Neutrophil (primary cell): ENCODE results near the gene TRIM26.

Experiments used
- H3K27ac ChIP-seq: fragments of 200-600 bp; sonication (generic); 2 replicates; pipeline ENCODE4 v1.5.1; 2016; ENCODE audit warnings: mild to moderate bottlenecking, moderate library complexity
- H3K27me3 ChIP-seq: fragments of 200-600 bp; sonication (generic); 2 replicates; pipeline ENCODE4 v1.6.0; 2016; ENCODE audit warnings: mild to moderate bottlenecking
- H3K36me3 ChIP-seq: fragments of 200-600 bp; sonication (generic); 2 replicates; pipeline ENCODE4 v1.5.1; 2017
- H3K4me1 ChIP-seq, 2 experiments: fragments of 200-600 bp in 1 of 2; sonication (generic) in 1 of 2; 1 replicate in 1 of 2; 2 replicates in 1 of 2; pipeline versions ENCODE4 v1.5.1 to v1.6.1; 2013 to 2016; ENCODE audit warnings: low read depth in 1 of 2, low read length in 1 of 2, mild to moderate bottlenecking in 1 of 2, moderate library complexity in 1 of 2; ENCODE audit not compliant: control insufficient read depth in 1 of 2, insufficient read depth in 1 of 2
- H3K4me3 ChIP-seq, 2 experiments: fragments of 200-600 bp in 1 of 2; sonication (generic) in 1 of 2; 1 replicate in 1 of 2; 2 replicates in 1 of 2; pipeline ENCODE4 v1.5.1; 2013 to 2016; ENCODE audit warnings: low read depth in 1 of 2, low read length in 1 of 2, mild to moderate bottlenecking in 1 of 2, moderate library complexity in 1 of 2
- H3K9me3 ChIP-seq: fragments of 200-600 bp; sonication (generic); 2 replicates; pipeline ENCODE4 v1.5.1; 2016
- CTCF ChIP-seq: fragments of 200-600 bp; sonication (generic); IDR thresholded peaks from 2 replicates; pipeline ENCODE4 v1.5.1; 2016; ENCODE audit warnings: antibody characterized with exemption

The TRIM26 gene

GRCh38 chr6:30175765-30176164, 37.4 kb downstream of the TRIM26 start:
- H3K4me3 ChIP-seq: no peak overlapping the region
- H3K4me1 ChIP-seq: peaks cover 4 to 8% of the 10 kb centered on the region in 2 experiments
- TF ChIP-seq CTCF: no peak
- H3K27ac ChIP-seq: no peak overlapping the region
- H3K27me3 ChIP-seq: peaks cover 94% of the 10 kb centered on the region
- H3K36me3 ChIP-seq: no peaks in the 10 kb centered on the region
- H3K9me3 ChIP-seq: no peaks in the 10 kb centered on the region

GRCh38 chr6:30172681-30173080, 40.5 kb downstream of the TRIM26 start:
- Histone ChIP-seq H3K36me3 (no peaks in the 10 kb centered on the region), H3K27ac (no peak overlapping the region), H3K9me3 (no peaks in the 10 kb centered on the region), H3K4me3 (no peak overlapping the region), H3K4me1 (peaks cover 4 to 8% of the 10 kb centered on the region in 2 experiments), H3K27me3 (peaks cover 100% of the 10 kb centered on the region)
- no peak for TF ChIP-seq CTCF

- no peaks in the 10 kb centered on the region for H3K9me3 ChIP-seq
- H3K4me1 ChIP-seq: peaks cover 4 to 8% of the 10 kb centered on the region in 2 experiments
- peaks cover 100% of the 10 kb centered on the region for H3K27me3 ChIP-seq
- H3K4me3 ChIP-seq: no peak overlapping the region
- no peak for TF ChIP-seq CTCF
- H3K27ac ChIP-seq: no peak overlapping the region
- no peaks in the 10 kb centered on the region for H3K36me3 ChIP-seq
These were observed 41.3 kb downstream of the TRIM26 start for GRCh38 chr6:30171677-30172471.

GRCh38 chr6:30169658-30170614, 43.3 kb downstream of the TRIM26 start:
- Histone ChIP-seq H3K27me3 (peaks cover 83% of the 10 kb centered on the region), H3K4me1 (peaks cover 4 to 8% of the 10 kb centered on the region in 2 experiments), H3K27ac (no peak overlapping the region), H3K9me3 (no peaks in the 10 kb centered on the region), H3K36me3 (no peaks in the 10 kb centered on the region), H3K4me3 (no peak overlapping the region)
- TF ChIP-seq CTCF: no peak

GRCh38 chr6:30168741-30169140, 44.5 kb downstream of the TRIM26 start:
- no peaks in the 10 kb centered on the region for H3K9me3 ChIP-seq
- H3K4me1 ChIP-seq: peaks cover 4 to 8% of the 10 kb centered on the region in 2 experiments
- no peak for TF ChIP-seq CTCF
- H3K27me3 ChIP-seq: peaks cover 71% of the 10 kb centered on the region
- no peak overlapping the region for H3K27ac ChIP-seq
- H3K36me3 ChIP-seq: no peaks in the 10 kb centered on the region
- H3K4me3 ChIP-seq: no peak overlapping the region
